Measurements from ENCODE around the gene CD63.

DNA sequence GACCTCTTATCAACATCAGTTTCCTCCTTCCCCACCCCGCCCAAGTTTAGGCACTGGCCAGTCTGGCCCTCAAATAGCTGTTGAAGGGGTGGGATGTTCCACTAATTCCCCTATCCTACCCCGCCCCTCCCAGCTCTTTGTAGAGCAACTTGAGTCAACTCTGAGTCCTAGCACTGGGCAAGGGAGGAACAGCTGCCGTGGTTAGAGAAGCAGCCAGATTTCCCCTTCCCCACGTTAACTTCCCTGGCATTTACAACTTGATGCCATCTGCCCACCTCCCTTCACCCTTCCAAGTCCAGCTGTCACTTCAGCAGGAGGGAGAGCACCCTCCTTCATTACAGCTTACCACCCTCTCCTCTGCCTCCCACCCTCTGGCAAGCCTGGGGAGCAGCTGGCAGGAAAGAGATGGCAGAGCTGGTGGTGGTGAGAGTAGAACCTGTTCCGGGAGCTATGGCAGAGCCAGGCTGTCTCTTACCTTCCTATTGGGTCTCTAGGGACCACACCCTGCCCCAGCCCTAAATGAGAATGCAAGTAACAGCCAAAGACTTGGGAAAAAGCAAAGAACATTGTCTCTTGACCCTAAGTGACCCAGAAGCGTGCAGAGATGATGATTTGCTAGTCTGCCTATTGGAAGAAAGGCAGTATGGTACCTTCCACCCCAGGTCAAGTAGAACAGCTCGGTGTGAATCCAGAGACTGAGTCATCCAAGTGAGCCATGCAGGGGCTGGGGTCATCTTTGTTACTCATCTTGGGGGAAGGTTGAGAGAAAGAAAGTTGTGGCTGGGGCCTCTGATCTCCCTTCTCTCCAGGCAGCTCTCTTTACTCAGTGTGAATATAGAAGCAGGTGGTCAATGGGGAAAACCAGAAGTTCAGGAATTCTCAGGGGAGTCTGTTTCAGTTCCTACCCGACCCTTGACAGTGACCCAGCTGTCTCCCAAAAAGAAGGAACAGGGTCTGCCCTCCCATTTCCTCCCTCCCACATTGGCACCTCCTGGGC is 11.5 kb downstream of the CD63 start:
- TF ChIP-seq, protein P1, sequence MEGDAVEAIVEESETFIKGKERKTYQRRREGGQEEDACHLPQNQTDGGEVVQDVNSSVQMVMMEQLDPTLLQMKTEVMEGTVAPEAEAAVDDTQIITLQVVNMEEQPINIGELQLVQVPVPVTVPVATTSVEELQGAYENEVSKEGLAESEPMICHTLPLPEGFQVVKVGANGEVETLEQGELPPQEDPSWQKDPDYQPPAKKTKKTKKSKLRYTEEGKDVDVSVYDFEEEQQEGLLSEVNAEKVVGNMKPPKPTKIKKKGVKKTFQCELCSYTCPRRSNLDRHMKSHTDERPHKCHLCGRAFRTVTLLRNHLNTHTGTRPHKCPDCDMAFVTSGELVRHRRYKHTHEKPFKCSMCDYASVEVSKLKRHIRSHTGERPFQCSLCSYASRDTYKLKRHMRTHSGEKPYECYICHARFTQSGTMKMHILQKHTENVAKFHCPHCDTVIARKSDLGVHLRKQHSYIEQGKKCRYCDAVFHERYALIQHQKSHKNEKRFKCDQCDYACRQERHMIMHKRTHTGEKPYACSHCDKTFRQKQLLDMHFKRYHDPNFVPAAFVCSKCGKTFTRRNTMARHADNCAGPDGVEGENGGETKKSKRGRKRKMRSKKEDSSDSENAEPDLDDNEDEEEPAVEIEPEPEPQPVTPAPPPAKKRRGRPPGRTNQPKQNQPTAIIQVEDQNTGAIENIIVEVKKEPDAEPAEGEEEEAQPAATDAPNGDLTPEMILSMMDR (IDR thresholded peaks at IDR 0.05), result no peak
- no peak for TF ChIP-seq EP300 (IDR thresholded peaks at IDR 0.05; ENCODE audit: low read depth)

All from transverse colon (tissue), 3 donors.